ENCODE data around the gene DLX6.

GRCh38 chr7:97003262-97004246, 1.8 kb upstream of the DLX6 start:
- TF ChIP-seq CTCF (IDR thresholded peaks at IDR 0.05; ENCODE audit: low read depth, low read length, poor library complexity, severe bottlenecking) = no peak
- TF ChIP-seq EZH2phosphoT487 (IDR thresholded peaks at IDR 0.05; ENCODE audit: borderline replicate concordance, low read length) = no peak
